Cardiac fibroblast (primary cell): ENCODE results near the gene KIF2C.

Experiments
- DNase-seq, 2 donors: peaks; one replicate each; pipeline versions ENCODE4 v3.0.0 to v3.0.0-alpha.2; 2010; ENCODE audit warnings: low read depth in 2 of 2
- H3K4me3 ChIP-seq, 2 donors: replicated peaks in 1 of 2; 1 replicate in 1 of 2; 2 replicates in 1 of 2; pipeline ENCODE4 v1.5.1; 2011; ENCODE audit warnings: low read depth in 2 of 2, low read length in 2 of 2, mild to moderate bottlenecking in 2 of 2, moderate library complexity in 1 of 2
- CTCF ChIP-seq: IDR thresholded peaks from one replicate; pipeline ENCODE4 v1.5.1; 2011; ENCODE audit warnings: low read depth, mild to moderate bottlenecking, low read length, inconsistent platforms

The KIF2C gene

GRCh38 chr1:44717653-44718052, 22.0 kb upstream of the KIF2C start:
- DNase-seq, result no peak
- no peak overlapping the region for H3K4me3 ChIP-seq
- TF ChIP-seq CTCF, result no peak

GRCh38 chr1:44718091-44718490, 21.5 kb upstream of the KIF2C start:
- DNase-seq, result no peak
- H3K4me3 ChIP-seq, result no peak overlapping the region

GRCh38 chr1:44719318-44719717, 20.3 kb upstream of the KIF2C start:
- no peak for TF ChIP-seq CTCF

More at GRCh38 chr1:44718091-44718490, 21.5 kb upstream of the KIF2C start:
- no peak for TF ChIP-seq CTCF

GRCh38 chr1:44720281-44720680, 19.4 kb upstream of the KIF2C start:
- no peak for TF ChIP-seq CTCF

More at GRCh38 chr1:44719318-44719717, 20.3 kb upstream of the KIF2C start:
- DNase-seq, result no peak
- no peak overlapping the region for H3K4me3 ChIP-seq

GRCh38 chr1:44721485-44722361, 17.9 kb upstream of the KIF2C start:
- peak; percentile 94 to 96 for DNase-seq
- TF ChIP-seq CTCF, result no peak
- H3K4me3 ChIP-seq, result no peak overlapping the region

More at GRCh38 chr1:44720281-44720680, 19.4 kb upstream of the KIF2C start:
- H3K4me3 ChIP-seq, result no peak overlapping the region
- no peak for DNase-seq

- no peak overlapping the region for H3K4me3 ChIP-seq
- no peak for DNase-seq
- no peak for TF ChIP-seq CTCF
These were observed 16.6 kb upstream of the KIF2C start for GRCh38 chr1:44723064-44723463.
